ENCODE measurements around the gene DNAJC7.

- TF ChIP-seq POLR2A (IDR thresholded peaks at IDR 0.05) = no peak
- TF ChIP-seq, protein P1, sequence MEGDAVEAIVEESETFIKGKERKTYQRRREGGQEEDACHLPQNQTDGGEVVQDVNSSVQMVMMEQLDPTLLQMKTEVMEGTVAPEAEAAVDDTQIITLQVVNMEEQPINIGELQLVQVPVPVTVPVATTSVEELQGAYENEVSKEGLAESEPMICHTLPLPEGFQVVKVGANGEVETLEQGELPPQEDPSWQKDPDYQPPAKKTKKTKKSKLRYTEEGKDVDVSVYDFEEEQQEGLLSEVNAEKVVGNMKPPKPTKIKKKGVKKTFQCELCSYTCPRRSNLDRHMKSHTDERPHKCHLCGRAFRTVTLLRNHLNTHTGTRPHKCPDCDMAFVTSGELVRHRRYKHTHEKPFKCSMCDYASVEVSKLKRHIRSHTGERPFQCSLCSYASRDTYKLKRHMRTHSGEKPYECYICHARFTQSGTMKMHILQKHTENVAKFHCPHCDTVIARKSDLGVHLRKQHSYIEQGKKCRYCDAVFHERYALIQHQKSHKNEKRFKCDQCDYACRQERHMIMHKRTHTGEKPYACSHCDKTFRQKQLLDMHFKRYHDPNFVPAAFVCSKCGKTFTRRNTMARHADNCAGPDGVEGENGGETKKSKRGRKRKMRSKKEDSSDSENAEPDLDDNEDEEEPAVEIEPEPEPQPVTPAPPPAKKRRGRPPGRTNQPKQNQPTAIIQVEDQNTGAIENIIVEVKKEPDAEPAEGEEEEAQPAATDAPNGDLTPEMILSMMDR (IDR thresholded peaks at IDR 0.05) = no peak
These were observed 60.7 kb downstream of the DNAJC7 start for GRCh38 chr17:41956522-41956921.

All from lower leg skin (tissue), 3 donors.